ENCODE measurements around the gene CLEC7A. TPM values are rescaled to one million over a fixed set of nuclear protein-coding genes. Genes with fewer than 3 reads are reported as not detected.

Gene CLEC7A
- total RNA-seq, 1 experiment from 2014 or later, result not detected

GRCh38 chr12:10131111-10131690 is 1.2 kb upstream of the CLEC7A start:
- TF ChIP-seq CTCF (conservative IDR thresholded peaks at IDR 0.05), result no peak
- Histone ChIP-seq H3K9me3 (ENCODE audit: control insufficient read depth, low read depth, low read length) (no peaks in the 10 kb centered on the region), H4K20me1 (ENCODE audit: control insufficient read depth, insufficient read depth, insufficient read length) (no peaks in the 10 kb centered on the region), H3K4me2 (ENCODE audit: insufficient read depth, insufficient read length, low read length) (no peak overlapping the region), H3K27ac (ENCODE audit: insufficient read length, low read depth, low read length) (no peak overlapping the region), H2BK5ac (ENCODE audit: insufficient read length, low read length) (no peak overlapping the region), H4K8ac (replicated peaks; ENCODE audit: insufficient read length, low read depth, low read length) (no peak overlapping the region), H3T11ph (ENCODE audit: low read length) (no peak overlapping the region), H3K79me2 (ENCODE audit: insufficient read depth, low read length) (no peaks in the 10 kb centered on the region), H3K4ac (ENCODE audit: low read depth, low read length) (no peak overlapping the region), H4K91ac (ENCODE audit: insufficient read length, low read depth, low read length) (no peak overlapping the region), H2AK5ac (ENCODE audit: insufficient read length, low read length) (no peak overlapping the region), H3K4me1 (ENCODE audit: insufficient read depth, low read length) (peaks cover 9% of the 10 kb centered on the region), H3K9ac (ENCODE audit: extremely low read depth, insufficient read length, low read length) (no peak overlapping the region), H4K5ac (ENCODE audit: insufficient read length, low read depth, low read length) (no peak overlapping the region), H3K27me3 (ENCODE audit: insufficient read depth, low read length) (no peaks in the 10 kb centered on the region), H2BK12ac (ENCODE audit: insufficient read length, low read depth, low read length) (no peak overlapping the region), H2BK15ac (ENCODE audit: low read depth, low read length) (no peak overlapping the region), H2BK120ac (ENCODE audit: low read depth, low read length, poor library complexity, severe bottlenecking) (no peak overlapping the region), H3K14ac (ENCODE audit: insufficient read depth, low read length) (no peak overlapping the region), H3K56ac (ENCODE audit: insufficient read length, low read depth, low read length) (no peak overlapping the region), H3K23ac (ENCODE audit: insufficient read length, low read depth, low read length) (no peak overlapping the region), H3K23me2 (ENCODE audit: insufficient read length, low read depth, low read length, poor library complexity, severe bottlenecking) (no peaks in the 10 kb centered on the region), H3K18ac (ENCODE audit: insufficient read length, low read depth, low read length) (no peak overlapping the region), H3K79me1 (ENCODE audit: insufficient read depth, low read depth, low read length, poor library complexity, severe bottlenecking) (no peaks in the 10 kb centered on the region), H2AFZ (ENCODE audit: low read length) (no peak overlapping the region), H2BK20ac (ENCODE audit: low read depth, low read length, poor library complexity, severe bottlenecking) (no peak overlapping the region)
- Mint-ChIP-seq H3K27me3 (ENCODE audit: low read depth) (no peaks in the 10 kb centered on the region), H3K27ac (peak overlapping the region in 2 of 3 experiments; percentile 62 to 69; a peak in 4 of 7 replicates), H3K4me1 (peaks cover 45 to 51% of the 10 kb centered on the region in 2 experiments), H3K4me3 (no peak overlapping the region), H3K36me3 (ENCODE audit: insufficient read depth in 1 of 3, low read depth in 3 of 3) (no peaks in the 10 kb centered on the region), H3K9me3 (no peaks in the 10 kb centered on the region)
- no CpG with 5 or more reads among the region's 2 CpGs for WGBS (ENCODE audit: extremely low coverage, insufficient read length, low lambda C conversion rate)
- DNase-seq, result no peak
